ENCODE measurements around the gene PHF2.

Gene PHF2

GRCh38 chr9:93603011-93603410 is 26.6 kb downstream of the PHF2 start:
- no peak for DNase-seq

DNA sequence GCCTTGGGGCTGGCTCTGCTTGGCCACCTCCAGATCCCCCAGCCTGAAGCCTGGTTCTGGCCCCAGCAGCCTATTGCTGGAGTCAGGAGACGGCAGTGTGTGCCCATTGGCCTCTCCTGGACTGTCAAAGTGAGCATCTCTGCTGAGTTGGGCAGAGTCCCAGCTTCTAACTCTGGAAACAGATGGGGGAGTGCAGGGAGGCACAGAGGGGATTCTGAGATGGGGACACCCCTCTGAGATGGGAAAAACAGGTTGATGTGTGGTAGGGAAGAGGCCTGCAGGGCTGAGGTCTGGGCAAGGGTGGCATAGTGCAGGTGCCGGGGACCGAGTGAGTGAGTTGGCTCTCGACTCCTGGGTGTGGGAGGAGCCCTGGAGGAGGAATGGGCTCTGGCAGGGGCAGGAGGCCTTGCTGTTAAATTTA is 27.5 kb downstream of the PHF2 start:
- DNase-seq = no peak

DNA sequence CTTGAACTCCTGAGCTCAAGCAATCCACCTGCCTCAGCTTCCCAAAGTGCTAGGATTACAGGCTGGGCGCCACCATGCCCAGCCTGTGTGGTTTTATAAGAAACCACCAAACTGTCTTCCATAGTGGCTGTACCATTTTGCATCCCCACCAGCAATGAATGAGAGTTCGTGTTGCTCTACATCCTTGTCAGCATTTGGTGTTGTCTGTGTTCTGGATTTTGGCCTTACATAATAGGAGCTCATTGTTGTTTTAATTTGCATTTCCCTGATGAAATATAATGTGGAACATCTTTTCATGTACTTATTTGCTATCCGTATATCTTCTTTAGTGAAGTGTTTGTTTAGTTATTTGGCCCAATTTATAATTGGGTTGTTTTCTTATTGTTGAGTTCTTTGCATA is 29.8 kb downstream of the PHF2 start:
- no peak for DNase-seq

DNA sequence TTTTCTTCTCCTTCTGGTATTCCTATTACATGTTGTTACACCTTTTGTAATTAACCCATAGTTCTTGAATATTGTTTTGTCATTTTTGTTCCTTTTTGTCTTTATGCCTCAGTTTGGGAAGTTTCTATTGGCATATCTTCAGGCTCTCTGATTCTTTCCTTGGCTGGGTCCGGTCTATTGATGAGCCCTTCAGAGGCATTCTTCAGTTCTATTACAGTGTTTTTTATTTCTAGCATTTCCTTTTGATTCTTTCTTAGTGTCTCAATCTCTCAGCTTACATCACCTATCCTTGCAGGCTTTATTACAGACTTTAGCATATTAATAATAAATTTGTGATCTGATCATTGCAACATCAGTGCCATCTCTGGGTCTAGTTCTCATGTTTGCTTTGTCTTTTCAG is 33.8 kb downstream of the PHF2 start:
- no peak for DNase-seq

- no peak for DNase-seq
Measured at GRCh38 chr9:93612052-93612795, 35.8 kb downstream of the PHF2 start.

DNA sequence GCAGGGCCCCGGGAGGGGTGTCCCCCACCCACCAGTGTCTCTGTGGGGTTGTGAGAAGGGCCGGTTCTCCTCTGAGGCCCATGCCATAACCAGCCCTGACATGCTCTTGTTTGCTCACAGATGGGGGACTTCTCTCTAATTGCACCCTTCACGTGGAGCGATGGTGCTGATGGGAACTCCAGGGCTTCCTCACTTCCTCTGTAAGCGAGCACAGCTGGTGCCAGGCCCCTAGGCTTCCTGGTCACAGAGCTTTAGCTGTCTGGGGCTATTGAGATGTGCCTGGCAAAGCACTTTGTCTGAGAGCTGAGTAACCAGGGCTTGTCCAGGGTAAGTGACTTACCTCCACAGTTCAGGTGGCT is 36.4 kb downstream of the PHF2 start:
- no peak for DNase-seq

DNA sequence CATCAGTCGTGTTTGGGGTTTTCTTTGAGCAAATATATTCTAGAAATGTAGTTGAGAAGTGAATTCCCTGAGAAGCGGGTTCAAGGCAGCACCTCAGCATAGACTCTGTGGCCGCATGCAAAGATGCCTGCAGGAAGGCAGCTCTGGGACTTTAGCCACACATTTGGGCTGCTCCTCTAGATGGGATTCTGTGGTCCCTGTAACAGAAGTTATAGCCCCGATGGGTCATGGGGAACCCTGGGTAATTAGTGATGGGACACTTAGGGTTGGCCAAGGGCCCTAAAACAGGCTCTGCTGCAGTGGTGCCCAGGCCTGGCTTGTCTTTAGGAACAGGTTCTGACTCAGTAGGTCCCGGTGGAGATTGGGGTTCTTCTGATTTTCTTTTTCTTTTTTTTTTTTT is 36.8 kb downstream of the PHF2 start:
- no peak for DNase-seq

DNA sequence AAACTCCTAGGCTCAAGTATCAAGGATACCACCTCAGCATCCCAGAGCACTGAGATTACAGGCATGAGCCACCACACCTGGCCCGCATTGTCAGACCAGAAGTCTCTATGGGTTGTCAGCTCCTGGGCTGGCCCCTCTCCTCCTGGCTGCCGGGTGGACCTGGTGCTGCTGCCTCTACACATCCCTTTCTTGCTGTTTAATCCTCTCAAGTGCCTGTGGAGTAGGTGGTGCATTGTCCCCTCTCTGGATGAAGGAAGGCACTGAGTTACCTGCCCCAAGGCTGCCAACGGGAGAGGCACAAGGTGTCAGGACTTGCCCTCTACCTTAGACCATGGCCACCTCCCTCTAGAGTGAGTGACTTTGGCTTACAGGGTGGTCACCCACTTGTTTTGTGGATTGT is 37.4 kb downstream of the PHF2 start:
- DNase-seq = no peak

GRCh38 chr9:93614830-93615468 is 38.6 kb downstream of the PHF2 start:
- DNase-seq = no peak

- no peak for DNase-seq
Measured at GRCh38 chr9:93616044-93616443, 39.7 kb downstream of the PHF2 start.

DNA sequence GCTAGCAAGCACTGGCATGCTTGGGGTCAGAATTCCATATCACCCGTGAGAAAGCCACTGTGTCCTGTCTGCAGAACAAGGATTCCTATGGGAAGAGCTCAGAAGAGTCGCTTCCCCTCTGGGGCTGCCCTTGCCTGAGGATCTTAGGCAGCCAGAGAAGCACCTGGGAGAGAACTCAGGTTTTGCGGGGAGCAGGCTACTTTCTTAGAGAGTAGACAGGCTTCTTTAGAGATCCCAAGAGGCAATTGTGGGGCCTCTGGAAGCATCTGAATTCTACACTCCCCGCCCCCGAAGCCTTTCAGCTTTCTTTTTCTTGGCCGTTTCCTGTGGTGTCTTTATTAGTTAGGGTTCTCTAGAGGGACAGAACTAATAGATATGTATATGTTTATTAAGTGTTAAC is 40.9 kb downstream of the PHF2 start:
- no peak for DNase-seq

DNA sequence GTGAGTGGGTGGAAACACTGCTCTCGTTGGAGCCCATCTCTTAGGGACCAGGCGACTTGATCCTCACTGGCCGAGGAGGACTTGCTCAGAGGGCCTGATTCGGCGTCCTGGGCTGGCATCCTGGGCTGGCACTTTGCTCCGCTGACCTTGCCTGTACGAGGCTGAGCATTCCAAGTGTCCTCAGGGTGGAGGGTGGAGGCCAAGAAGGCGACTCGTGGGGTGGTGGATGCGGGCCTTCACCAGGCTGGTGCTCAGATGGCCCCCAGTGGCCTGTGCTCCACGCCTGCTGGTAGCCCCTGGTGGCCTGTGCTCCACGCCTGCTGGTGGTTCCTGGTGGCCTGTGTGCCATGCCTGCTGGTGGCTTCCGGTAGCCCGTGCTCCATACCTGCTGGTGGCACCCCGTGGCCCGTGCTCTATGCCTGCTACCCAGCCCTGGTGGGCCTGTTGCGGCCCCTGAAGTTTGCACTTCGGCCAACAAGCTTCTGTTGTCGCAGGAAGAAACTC is 42.9 kb downstream of the PHF2 start:
- DNase-seq = no peak

DNA sequence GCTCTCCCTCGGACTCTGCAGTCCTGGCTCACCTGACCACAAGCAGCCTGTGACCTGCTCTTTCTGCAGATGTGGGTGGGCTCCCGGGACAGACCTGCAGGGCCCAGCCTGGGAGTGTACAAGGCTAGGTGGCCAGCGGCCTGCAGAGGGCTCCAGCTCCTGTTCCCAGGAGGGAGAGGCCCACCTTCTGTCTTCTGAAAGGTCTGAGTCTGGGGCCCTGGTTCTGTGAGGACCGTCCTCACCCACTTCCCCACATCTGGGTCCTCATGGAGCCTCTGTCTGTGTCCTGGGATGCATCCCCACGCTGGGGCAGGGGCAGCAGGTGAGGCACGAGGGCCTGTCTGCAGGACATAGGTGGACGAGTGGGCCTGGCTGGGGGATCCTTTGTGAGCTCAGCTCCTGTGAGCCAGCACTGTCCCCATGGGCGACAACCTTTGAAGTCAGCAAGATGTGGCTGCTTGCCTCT is 43.7 kb downstream of the PHF2 start:
- no peak for DNase-seq

- DNase-seq = no peak
Measured at GRCh38 chr9:93620881-93621820, 44.8 kb downstream of the PHF2 start.

- no peak for DNase-seq
Measured at GRCh38 chr9:93621922-93622321, 45.5 kb downstream of the PHF2 start.

DNA sequence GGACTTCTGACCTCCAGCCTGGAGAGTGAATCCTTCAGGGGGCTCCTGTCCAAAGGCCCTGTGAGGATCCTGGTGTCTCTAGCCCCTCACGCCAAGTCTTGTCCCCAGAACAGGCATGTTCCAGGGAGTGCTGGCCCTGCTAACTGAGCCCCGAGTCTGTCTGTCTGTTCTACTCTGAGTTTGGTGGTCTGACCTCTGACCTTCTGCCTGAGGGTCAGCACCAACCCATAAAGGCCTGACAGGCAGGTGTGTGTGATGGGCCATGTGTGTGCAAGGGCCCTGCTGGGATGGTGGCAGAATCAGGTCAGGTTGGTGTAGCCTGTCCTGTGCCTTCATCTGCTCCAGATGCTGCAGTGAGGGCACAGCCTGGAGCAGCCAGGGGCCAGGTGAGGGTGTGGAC is 46.3 kb downstream of the PHF2 start:
- DNase-seq = no peak

DNA sequence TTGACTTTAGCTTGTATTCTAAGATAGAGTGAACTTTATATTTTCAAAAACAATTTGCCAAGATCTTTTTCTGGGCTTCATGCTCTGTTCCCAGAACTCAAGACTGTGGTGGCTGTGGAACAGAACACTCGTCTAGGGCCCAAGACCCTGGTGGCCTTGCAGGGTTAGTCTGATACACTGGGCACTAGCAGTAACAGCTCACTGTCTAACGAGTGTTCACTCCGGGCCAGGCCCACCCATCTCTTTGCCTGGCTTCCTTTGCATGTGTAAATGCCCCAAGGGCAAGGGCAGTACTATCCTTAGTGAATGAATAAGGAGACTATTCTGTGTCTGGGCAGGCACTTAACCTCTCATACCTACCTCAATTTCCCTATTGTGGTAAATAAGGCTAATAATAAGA is 47.4 kb downstream of the PHF2 start:
- DNase-seq = no peak

- no peak for DNase-seq
Measured at GRCh38 chr9:93624431-93624834, 48.0 kb downstream of the PHF2 start.

DNA sequence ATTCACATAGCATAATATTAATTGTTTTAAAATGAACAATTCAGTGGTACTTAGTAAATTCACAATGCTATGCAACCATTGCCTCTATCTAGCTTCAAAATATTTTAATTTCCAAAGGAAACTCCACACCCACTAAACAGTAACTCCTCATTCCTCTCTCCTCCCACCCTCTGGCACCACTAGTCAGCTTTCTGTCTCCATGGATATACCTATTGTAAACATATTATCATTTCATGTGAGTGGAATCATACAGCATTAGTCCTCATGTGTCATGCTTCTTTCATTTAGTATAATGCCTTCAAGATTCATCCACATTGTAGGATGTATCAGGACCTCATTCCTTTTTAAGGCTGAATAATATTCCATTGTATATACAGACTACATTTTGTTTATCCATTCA is 48.6 kb downstream of the PHF2 start:
- no peak for DNase-seq

- DNase-seq = no peak
Measured at GRCh38 chr9:93629920-93630319, 53.5 kb downstream of the PHF2 start.

DNA sequence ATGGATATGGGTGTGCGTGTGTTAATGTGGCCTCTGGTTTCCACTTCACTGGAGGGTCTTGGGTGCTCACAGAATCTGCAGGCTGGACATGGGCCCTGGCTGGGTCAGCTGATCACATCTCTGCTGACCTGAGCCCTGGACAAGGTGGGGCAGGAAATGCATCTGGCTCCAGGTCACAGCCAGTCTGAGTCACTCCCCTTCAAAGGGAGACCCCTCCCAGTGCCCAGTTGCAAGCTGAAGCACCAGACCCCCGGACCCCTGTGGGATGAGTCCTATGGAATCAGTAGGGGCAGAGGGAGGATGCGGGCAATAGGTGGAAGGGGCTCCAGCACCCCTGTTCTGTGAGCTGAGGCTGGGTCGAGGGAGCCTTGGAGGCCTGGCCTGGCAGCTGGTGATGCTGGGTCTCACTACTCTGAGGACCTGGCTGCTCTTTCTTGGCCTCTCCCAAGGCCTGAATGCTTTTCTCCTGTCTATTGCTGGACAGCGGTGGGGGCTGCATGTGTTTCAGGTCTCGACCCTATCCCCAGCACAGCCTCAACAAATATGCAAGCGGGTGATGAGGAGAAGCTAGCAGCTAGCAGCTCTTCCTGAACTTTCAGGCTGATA is 54.5 kb downstream of the PHF2 start:
- no peak for DNase-seq

- DNase-seq = no peak
Measured at GRCh38 chr9:93633492-93634221, 57.3 kb downstream of the PHF2 start.

All from stimulated activated CD4-positive, alpha-beta T cell treated with anti-CD3 and anti-CD28 coated beads, Interleukin-4, amount 100 ng/mL, for 4 hours (primary cell).